ENCODE data around the gene TTI1. TPM values are rescaled to one million over a fixed set of nuclear protein-coding genes. Genes with fewer than 3 reads are reported as not detected.
"Not testable (repeated sequence)": the region's sequence is repeated elsewhere in the genome, so short reads cannot be mapped to it uniquely, and the experiment has no call there.

TTI1 gene
- polyA plus RNA-seq, 1 donor, result 38.4 TPM

DNA sequence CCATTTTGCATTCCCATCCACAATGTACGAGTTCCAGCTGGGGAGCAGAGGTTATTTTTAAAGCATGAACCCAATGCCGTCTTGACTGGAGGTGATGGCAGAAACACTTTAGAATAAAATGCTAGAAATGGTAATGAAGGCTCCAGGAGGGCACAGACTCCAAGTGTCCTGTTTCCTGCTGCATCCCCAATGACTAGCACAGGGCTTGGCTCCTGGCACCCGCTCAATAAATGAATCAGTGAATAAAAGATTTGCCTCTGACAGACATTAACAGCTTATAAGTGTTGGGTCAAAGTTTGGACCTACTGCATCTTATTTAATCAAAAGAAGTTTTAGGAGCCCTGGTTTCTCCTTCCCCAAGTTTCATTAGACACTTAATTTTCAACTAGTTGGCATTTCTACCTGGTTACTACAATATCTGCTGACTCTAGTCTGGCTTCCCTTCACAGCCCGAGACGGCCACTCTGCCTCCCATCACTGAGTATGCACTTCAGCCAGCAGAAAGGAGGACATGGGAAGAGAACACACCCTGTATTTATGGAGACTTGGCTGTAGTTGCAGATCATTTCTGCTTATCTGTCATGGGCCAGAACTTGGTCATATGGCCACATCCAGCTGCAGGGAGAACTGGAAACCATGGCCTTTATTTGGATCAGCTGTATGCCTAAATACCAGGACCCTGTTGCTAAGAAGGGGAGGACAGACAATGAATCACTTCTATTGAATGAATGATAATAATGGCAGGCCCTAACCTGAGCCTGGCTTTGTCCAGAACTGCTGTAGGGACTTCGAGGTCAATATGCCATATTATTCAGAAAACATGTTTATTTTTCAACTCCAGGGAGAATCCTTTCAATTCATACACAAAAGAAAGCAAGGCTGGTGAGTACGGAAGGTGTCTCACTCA, 63.1 kb downstream of the TTI1 start:
- no peak for DNase-seq

DNA sequence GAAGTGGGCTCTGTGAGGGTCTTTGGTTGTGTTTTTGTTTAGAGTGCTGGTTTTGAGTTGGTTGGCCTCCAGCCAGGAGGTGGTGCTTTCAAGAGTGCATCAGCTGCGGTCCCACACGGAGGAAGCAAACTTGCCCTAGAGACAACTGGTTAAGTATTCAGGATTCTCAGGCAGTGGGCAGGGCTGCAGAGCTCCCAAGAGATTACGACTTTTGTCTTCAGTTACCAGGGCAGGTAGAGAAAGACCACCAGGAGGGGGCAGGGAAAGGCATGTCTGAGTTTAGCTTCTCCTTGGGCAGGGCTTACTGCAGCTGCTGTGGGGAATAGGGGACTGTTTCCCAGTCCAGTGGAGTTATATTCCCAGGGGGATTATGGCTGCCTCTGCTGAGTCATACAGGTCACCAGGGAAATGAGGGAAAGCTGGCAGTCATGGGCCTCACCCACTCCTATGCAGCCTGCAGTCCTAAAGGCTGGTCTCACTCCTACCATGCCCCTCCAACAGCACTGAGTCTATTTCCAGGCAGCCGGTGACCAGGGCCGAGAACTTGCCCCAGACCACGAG, 64.3 kb downstream of the TTI1 start:
- DNase-seq, result no peak

DNA sequence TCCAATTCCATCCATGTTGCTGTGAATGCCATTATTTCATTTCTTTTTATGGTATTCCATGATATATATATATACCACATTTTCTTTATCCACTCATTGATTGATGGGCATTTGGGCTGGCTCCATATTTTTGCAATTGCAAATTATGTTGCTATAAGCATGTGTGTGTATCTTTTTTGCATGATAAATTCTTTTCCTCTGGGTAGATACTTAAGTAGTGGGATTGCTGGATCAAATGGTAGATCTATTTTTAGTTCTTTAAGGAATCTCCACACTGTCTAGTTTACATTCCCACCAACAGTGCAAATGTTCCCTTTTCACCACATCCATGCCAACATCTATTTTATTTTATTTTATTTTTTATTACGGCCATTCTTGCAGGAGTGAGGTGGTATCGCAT, 69.8 kb downstream of the TTI1 start:
- DNase-seq, result not testable (repeated sequence)

DNA sequence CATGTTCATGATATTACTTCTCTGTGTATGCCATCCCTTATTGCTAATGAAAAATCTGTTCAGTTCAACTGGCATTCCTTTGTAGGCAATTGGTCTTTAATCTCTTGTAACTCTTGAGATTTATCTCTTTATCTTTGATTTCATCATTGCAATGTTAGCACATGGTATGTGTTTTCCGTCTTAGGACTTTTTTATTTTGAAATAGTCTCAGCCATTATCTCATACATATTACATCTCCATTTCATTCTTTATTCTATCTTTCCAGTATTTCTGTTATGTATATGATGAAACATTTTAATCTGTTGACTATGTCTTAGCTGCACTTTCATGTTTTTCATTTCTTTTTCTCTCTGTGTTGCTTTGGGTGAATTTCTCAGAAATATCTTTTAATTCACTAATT, 72.2 kb downstream of the TTI1 start:
- DNase-seq, result no peak

DNA sequence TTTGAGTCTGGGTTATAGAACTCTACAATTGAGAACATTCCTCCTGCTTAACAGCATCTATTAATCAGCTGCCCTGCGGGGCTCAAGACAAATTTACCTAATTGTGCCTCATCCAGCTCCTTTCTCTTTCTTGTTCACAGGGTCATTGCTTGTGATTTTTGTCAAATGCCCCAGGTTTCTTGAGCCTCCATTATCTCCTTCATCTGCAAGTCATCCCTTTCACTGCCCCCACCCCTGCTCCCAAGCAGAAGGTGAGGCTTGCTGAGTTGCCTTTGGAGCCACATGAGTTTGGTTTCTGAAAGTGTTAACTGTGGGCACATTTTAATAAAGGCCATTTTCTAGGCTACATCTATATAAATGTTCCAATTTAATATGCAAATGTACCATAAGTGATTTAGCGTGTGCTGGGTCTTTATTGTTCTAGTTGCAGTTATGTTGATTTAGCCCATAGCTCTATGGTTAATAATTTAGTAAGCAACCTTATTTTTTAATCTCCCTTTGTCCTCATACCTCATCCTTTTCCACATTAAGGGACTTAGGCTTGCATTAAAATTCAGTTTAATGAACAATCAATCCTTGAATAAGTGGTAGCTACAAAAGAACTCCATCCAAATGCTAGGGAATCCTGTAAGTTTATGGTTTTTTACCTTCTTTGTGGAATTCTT, 74.3 kb downstream of the TTI1 start:
- no peak for DNase-seq

DNA sequence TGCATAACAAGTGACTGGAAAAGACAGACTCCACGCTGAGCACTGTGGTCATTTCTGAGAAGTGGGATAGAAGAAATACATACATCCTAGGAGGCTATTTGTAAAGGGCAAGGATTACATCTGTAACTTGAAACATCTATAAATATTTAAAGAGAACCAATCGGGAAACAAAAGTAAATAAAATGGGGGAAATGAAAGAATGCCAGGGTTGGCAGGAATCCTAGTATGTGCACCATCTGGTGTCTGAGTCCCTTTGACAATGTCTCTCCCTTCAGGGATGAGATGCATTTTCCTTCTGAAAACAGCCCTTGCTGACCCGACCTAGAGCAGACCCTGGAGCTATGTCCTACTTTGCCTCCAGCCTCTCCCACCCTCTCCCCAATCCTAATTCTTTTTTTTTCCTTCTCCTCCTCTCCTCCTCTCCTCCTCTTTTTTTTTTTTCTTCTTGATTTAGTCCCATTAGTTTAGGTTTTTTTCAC, 77.1 kb downstream of the TTI1 start:
- no peak for DNase-seq

DNA sequence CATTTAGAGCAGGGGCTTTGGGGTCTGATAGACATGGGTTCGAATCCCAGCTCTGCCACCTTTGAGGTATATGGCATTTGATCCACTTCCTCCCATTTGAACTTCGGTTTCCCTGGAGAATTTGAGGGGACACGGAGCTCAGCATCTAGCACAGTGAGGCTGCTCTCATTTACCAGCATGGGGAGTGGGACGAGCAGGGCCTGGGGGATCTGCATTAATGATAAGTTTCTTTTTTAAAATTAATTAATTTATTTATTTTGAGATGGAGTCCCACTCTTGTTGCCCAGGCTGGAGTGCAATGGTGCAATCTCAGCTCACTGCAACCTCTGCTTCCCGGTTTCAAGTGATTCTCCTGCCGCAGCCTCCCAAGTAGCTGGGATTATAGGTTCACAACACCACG, 77.7 kb downstream of the TTI1 start:
- DNase-seq, result no peak

DNA sequence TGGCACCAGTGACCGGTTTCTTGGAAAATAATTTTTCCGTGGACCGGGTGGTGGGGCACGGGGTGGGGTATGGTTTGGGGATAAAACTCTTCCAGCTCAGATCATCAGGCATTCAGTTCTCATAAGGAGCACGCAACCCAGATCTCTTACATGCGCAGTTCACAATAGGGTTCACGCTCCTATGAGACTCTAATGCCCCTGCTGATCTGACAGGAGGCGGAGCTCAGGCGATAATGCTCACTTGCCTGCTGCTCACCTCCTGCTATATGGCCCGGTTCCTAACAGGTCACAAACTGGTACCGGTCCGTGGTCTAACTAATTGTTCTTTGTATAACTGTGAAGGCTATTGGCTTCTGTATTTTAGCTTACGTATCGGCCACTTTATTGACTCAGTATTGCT, 78.6 kb downstream of the TTI1 start:
- DNase-seq, result no peak

DNA sequence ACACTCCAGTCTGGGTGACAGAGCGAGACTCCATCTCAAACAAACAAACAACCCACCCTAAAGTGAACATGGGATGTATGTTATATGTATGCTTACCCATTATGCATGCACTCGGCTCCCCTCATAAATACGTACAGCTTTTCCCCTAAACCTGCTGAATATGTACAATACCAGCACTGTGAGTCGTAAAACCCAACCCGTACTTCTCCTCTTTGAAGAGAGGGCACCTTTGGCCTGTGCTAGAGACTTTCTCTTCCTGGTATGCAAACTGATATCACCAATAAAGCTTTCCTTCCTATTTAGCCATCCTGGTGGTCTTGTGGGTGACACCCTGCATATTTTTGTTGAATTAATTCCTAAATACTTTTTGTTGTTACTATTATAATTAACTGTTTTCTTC, 79.1 kb downstream of the TTI1 start:
- no peak for DNase-seq

DNA sequence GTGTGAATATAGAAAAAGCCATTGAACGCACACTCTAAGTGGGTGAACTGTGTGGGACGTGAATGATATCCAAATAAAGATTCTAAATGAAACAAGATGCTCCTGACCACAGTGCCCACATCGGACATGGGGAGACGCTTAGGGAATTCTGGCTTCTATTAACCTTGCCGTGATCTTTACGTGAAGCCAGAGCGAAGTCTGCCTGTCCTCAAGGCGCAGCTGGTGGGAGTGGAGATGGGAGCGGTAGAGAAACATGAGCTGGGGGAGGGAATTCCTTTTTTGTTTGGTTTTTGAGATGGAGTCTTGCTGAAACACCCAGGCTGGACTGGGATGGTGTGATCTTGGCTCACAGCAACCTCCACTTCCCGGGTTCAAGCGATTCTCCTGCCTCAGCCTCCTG, 84.3 kb downstream of the TTI1 start:
- DNase-seq, result no peak

DNA sequence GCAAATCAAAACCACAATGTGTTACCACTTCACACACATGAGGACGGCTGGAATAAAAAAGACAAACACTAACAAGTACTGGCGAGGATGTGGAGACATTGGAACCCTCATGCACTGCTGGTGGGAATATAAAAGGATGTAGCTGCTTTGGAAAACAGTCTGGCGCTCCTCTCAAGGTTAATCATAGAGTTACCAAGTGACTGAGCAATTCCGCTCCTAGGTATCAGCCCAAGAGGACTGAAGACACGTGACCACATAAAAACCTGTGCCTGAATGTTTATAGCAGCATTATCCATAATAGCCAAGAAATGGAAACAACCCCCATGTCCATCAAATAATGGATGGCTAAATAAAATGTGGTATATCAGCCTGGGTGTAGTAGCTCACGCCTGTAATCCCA, 85.3 kb downstream of the TTI1 start:
- no peak for DNase-seq

DNA sequence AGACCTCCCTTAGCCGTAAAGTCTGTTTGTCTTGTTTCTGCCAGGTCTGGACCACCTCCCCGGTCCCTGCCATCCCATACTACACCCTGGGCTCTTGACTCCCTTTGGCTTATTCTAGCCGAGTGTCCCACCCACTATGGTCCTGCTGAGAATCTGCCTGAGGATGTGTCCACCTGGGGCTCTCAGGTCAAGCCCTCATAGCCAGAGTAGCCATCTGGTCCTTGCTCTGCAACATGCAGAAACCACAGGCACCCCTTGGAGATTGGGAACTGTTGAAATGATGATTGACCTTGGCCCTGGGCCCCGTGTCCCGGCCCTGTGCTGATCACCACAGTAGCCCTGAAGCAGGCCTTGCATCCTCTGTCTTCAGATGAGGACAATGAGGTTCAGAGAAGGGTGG, 86.3 kb downstream of the TTI1 start:
- DNase-seq, result no peak

DNA sequence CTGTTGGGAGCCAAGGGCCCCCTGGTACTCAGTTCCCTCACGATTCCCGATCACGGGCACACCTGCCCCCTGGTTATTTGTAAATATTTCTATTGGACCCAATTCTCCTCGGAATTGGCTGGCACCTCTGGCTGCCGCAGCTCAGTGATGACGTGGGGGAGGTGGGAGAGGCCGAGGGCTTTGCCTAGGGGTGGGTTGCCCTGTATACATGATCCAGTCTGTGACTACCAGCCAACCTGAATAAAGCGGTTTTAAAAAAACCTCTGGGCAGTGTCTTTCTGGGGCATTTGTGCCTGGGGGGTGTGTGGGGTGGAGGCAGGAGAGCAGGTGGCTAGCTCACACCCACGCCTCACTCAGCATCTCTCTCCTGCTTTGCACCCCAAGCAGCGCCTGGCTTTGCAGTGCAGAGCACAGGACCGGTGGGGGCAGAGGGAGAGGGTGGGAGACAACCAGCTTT, 88.1 kb downstream of the TTI1 start:
- no peak for DNase-seq

DNA sequence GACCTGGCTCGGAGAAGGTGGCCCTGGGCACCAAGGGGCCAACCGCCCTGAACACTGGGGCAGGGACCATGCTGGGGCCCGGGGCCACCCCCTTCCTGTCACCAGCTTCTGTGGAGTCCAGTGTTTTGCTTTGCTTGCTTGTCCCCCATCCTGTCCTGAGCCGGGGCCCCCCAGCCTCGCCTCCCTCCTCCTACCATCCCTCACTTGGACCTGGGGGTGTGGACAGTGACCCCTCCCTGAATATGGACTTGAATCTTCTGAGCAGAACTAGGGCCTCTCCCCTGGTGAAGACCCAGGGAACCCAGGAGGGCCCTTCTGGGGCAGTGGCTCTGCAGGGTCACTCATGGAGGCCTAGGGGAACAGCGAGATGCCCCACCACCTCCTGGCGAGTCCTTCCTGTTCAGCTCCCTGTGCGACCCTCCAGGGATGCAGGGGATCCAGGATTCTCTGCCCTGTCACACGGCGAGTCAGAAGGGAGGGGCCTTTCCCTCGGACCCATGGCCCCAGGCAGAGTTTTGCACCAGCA, 88.7 kb downstream of the TTI1 start:
- no peak for DNase-seq

DNA sequence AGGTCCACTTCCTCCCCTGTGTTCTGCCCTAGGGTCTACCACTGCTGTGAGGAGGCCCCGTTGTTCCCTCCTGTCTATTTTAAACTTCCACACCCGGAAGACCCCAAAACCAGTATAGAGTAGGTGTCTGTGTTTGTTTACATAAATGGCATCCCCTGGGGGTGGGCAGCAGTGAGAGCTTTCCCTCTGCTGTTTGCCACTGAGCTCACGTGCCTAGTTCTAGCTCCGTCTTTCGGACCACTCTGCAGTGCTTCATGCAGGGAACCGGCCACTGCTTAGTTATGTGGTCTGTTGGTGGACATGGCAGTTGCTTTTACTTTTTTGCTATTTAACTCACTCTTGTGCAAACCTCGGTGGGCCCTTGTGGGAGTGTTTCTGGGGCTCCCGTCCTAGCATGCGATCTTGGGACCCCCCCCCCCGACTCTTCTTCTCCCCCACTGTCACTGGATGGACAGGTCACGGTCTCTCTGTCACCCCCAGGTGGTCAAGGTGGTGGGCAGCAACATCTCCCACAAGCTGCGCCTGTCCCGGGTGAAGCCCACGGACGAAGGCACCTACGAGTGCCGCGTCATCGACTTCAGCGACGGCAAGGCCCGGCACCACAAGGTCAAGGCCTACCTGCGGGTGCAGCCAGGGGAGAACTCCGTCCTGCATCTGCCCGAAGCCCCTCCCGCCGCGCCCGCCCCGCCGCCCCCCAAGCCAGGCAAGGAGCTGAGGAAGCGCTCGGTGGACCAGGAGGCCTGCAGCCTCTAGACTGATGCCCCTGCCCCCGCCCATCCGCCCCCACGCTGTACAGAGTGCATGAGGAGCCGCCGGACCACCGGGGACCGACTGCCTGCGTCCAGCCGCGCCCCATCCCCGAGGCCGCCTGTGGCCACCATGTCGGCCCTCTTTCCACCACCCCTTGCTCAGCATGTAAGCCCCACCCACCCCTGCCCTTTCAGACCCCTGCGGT, 89.5 kb downstream of the TTI1 start:
- no peak for DNase-seq

DNA sequence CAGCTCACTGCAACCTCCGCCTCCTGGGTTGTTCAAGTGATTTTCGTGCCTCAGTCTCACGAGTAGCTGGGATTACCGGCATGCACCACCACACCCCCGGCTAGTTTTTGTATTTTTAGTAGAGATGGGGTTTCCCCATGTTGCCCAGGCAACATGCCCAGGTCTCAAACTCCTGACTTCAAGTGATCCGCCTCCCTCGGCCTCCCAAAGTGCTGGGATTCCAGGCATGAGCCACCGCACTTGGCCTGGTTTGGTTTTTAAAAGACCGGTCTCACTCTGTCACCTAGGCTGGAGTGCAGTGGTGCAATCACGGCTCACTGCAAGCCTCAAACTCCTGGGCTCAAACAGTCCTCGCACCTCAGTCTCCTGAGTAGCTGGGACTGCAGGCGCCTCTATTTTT, 90.2 kb downstream of the TTI1 start:
- DNase-seq, result no peak

DNA sequence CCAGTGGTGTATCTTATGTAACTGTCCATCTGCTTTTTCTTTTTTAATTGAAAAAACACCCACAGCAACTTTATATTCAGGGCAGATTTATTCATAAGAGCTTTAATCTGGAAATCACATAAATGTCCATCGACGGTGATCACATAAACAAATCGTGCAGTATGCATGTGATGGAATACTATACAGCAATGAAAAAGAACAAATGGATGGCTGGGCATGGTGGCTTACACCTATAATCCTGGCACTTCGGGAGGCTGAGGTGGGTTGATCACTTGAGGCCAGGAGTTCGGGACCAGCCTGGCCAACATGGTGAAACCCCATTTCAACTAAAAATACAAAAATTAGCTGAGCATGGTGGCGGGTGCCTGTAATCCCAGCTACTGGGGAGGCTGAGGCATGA, 91.3 kb downstream of the TTI1 start:
- no peak for DNase-seq

DNA sequence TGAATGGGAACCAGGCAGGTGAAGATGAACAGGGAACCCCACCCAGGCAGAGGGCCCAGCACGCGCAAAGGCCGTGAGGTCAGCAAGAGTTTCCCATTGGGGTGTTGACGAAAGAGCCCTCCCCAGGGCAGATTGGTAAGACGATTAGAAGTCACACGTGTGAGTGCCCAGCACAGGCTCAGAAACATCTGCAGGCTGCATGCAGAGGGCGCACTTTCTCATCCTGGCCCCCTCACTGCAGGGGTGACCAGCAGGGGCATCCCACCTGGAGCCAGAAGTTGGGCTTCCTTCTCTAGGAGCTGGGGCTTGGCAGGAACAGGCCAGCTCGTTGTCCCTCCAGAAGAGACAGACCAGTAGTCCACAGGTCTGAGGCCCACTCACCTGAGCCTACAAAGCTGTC, 91.9 kb downstream of the TTI1 start:
- DNase-seq, result no peak

DNA sequence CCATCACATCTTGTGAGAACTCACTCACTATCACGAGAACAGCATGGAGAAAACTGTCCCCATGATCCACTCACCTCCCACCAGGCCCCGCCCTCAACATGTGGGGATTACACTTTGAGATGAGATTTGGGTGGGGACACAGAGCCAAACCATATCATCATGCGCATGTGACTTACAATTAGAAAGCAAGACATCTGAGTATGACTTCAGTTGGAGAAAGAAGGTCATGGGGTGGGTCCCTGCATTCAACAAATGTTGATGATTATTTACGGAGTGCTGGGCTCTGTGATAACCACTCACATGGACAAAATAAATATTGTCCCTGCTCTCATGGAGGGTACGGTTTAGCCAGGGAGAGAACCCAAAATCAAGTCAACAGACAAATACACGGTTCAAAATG, 92.4 kb downstream of the TTI1 start:
- no peak for DNase-seq

DNA sequence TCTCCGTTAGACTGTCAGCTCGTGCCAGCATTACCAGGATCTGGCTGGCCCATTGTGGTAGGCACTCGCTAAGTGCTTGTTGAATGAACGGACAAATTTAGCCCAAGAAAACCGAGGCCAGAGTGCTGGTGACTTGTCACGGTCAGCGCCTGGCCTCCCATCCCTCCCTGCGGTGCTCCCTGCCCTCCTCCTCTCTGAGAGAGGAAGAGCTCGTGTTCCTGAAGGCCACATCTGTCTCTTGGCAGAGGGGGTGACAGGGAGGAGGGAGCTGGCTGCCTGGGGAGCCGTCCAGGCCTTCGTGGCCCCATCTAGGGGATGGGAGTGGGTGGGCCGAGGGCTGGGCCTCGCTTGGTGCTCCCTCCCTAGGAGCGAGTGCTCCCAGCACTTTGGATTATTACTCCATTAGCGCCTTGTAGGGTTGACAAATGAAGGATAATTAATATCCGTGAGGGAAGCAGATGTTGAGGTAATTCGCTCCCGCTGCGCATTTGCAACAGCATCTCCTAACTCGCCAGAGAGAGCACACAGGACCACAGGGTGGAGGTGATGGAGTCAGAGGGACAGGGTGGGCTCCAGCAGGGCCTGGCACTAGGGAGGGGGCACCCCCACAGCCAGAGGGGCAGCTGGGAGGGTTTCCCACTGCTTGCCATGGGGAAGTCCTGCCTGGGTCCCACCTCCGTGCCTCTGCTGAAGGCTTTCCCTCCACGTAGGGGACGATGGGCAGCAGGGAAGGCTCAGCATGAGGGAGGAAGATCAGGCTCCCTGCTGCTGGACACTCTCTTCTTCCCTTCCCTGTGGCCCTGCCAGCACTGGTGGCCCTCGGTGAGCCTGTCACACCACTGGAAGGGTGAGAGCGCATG, 93.3 kb downstream of the TTI1 start:
- no peak for DNase-seq

DNA sequence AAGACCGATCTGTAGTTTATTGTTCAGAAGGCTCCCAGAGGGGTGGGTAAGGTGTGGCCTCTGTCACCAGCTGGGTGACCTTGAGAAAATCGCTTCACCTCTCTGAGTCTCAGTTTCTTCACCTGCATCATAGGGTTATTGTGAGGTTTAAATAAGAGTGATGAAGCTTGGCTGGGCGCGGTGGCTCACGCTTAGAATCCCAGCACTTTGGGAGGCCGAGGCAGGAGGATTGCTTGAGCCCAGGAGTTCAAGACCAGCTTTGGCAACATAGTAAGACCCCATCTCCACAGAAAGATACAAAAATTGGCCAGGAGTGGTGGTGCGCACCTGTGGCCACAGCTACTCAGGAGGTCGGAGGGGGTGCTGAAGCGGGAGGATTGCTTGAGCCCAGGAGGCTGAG, 94.3 kb downstream of the TTI1 start:
- no peak for DNase-seq
